Activated B cell treated with CpG ODN at 0.5 μM for 24 hours (primary cell): ENCODE data around the gene DNAJC5. TPM values are rescaled to one million over a fixed set of nuclear protein-coding genes. Genes with fewer than 3 reads are reported as not detected.
"Not testable (repeated sequence)": the region's sequence is repeated elsewhere in the genome, so short reads cannot be mapped to it uniquely, and the experiment has no call there.

ENCODE experiments used
- ATAC-seq: fragments of 200-7000 bp; cut with Tn5 transposase; one replicate; pipeline ENCODE4 v1.10.0; 2021; ENCODE audit warnings: low read depth, mild to moderate bottlenecking, moderate library complexity
- CTCF ChIA-PET: fragments of 350-600 bp; sonication (Branson Sonifier 250); formaldehyde crosslinking; loops from one replicate; lab custom pipeline; 2021; ENCODE audit warnings: antibody characterized with exemption; lab: Charles Lee
- POLR2A ChIA-PET: fragments of 350-600 bp; sonication (Branson Sonifier 250); formaldehyde crosslinking; loops from one replicate; lab custom pipeline; 2021; ENCODE audit warnings: antibody characterized with exemption; lab: Charles Lee
- DNase-seq: peaks from one replicate; pipeline ENCODE4 v3.0.0; 2022
- H3K27ac Mint-ChIP-seq: one replicate; pipeline ENCODE4 v1.8.0; 2020; ENCODE audit warnings: mixed read lengths
- H3K27me3 Mint-ChIP-seq: one replicate; pipeline ENCODE4 v1.8.0; 2021; ENCODE audit warnings: mixed read lengths
- H3K36me3 Mint-ChIP-seq: one replicate; pipeline ENCODE4 v1.8.0; 2021; ENCODE audit warnings: low read depth, mixed read lengths
- H3K4me1 Mint-ChIP-seq: one replicate; pipeline ENCODE4 v1.8.0; 2021; ENCODE audit warnings: mixed read lengths
- H3K4me3 Mint-ChIP-seq: one replicate; pipeline ENCODE4 v1.8.0; 2020; ENCODE audit warnings: mild to moderate bottlenecking, mixed read lengths
- H3K9me3 Mint-ChIP-seq: one replicate; pipeline ENCODE4 v1.8.0; 2020; ENCODE audit warnings: mixed read lengths
- CTCF ChIP-seq: fragments of 200-600 bp; IDR thresholded peaks from one replicate; pipeline ENCODE4 v1.8.0; 2022; ENCODE audit warnings: antibody characterized with exemption, mild to moderate bottlenecking
- intact Hi-C: fragments of 100-400 bp; cut with micrococcal nuclease; formaldehyde crosslinking; loops from one replicate; pipeline ENCODE4 v1.15.1; 2024
- total RNA-seq: library from RNA; stranded (reverse); gene quantifications from 2 replicates; pipeline ENCODE4 v1.2.3, GENCODE V29; 2022

Gene DNAJC5
- total RNA-seq, 1 donor from 2014 or later = 28.6 TPM

GRCh38 chr20:63848003-63848911 is 46.7 kb upstream of the DNAJC5 start:
- intact Hi-C loops = no loop called here
- no peak for DNase-seq
- no peaks in the 10 kb centered on the region for H3K9me3 Mint-ChIP-seq
- POLR2A ChIA-PET = interaction anchor here (0.7 kb wide), 1 partner anchor 75 kb away, joined by 3 read pairs; no protein-coding TSS in a partner anchor
- peaks cover 25% of the 10 kb centered on the region for H3K27me3 Mint-ChIP-seq
- ATAC-seq = no peak
- CTCF ChIA-PET = no interaction called here
- peaks cover 15% of the 10 kb centered on the region for H3K4me1 Mint-ChIP-seq
- TF ChIP-seq CTCF = no peak
- H3K27ac Mint-ChIP-seq = no peak overlapping the region
- no peak overlapping the region for H3K4me3 Mint-ChIP-seq
- no peaks in the 10 kb centered on the region for H3K36me3 Mint-ChIP-seq

- no peak for TF ChIP-seq CTCF
- DNase-seq (no peak), ATAC-seq (peak; percentile 53)
- Mint-ChIP-seq H3K27me3 (peaks cover 12% of the 10 kb centered on the region), H3K4me1 (peaks cover 10% of the 10 kb centered on the region), H3K4me3 (no peak overlapping the region), H3K36me3 (no peaks in the 10 kb centered on the region), H3K27ac (no peak overlapping the region), H3K9me3 (no peaks in the 10 kb centered on the region)
- ChIA-PET CTCF (no interaction called here), POLR2A (no interaction called here)
- intact Hi-C loops = no loop called here
These were observed 44.0 kb upstream of the DNAJC5 start for GRCh38 chr20:63850689-63851547.

GRCh38 chr20:63851548-63851943 is 43.4 kb upstream of the DNAJC5 start:
- POLR2A ChIA-PET, intact Hi-C loops, H3K27ac Mint-ChIP-seq, H3K4me3 Mint-ChIP-seq, CTCF ChIA-PET, H3K36me3 Mint-ChIP-seq, H3K9me3 Mint-ChIP-seq, DNase-seq, ATAC-seq: not testable (repeated sequence)
- Mint-ChIP-seq H3K27me3 (peaks cover 12% of the 10 kb centered on the region), H3K4me1 (peaks cover 10% of the 10 kb centered on the region)

- POLR2A ChIA-PET = interaction anchor here (1.1 kb wide), 1 partner anchor 11 kb away, joined by 5 read pairs; the partner anchor contains the start of gene TPD52L2
- H3K9me3 Mint-ChIP-seq, intact Hi-C loops: not testable (repeated sequence)
These were observed 41.2 kb upstream of the DNAJC5 start for GRCh38 chr20:63853733-63854068.

GRCh38 chr20:63854069-63854765 is 40.7 kb upstream of the DNAJC5 start:
- Mint-ChIP-seq H3K9me3 (no peaks in the 10 kb centered on the region), H3K27me3 (peaks cover 12% of the 10 kb centered on the region), H3K27ac (no peak overlapping the region), H3K4me1 (peaks cover 32% of the 10 kb centered on the region), H3K4me3 (no peak overlapping the region), H3K36me3 (no peaks in the 10 kb centered on the region)
- no peak for TF ChIP-seq CTCF
- DNase-seq (no peak), ATAC-seq (no peak)
- CTCF ChIA-PET = no interaction called here
- POLR2A ChIA-PET = interaction anchor here (1.1 to 1.4 kb wide), 2 partner anchors 10 kb away, joined by 4 to 5 read pairs; partner anchors contain the start of gene TPD52L2
- intact Hi-C loops = no loop called here

More at GRCh38 chr20:63853733-63854068, 41.2 kb upstream of the DNAJC5 start:
- H3K27ac Mint-ChIP-seq, CTCF ChIA-PET, ATAC-seq, H3K4me3 Mint-ChIP-seq, H3K36me3 Mint-ChIP-seq, DNase-seq: not testable (repeated sequence)
- H3K4me1 Mint-ChIP-seq = peaks cover 26% of the 10 kb centered on the region
- peaks cover 12% of the 10 kb centered on the region for H3K27me3 Mint-ChIP-seq
